Measurements from ENCODE around the gene FBXL17. TPM values are rescaled to one million over a fixed set of nuclear protein-coding genes. Genes with fewer than 3 reads are reported as not detected.

FBXL17 gene
- total RNA-seq, 2 donors from 2014 or later: 14.1 to 22.8 TPM

GRCh38 chr5:107958861-107959260, 423.0 kb downstream of the FBXL17 start:
- H3K9ac ChIP-seq (ENCODE audit: low read depth in 2 of 2, low read length in 2 of 2): no peak overlapping the region
- no peak for DNase-seq
- no peaks in the 10 kb centered on the region for H3K27me3 ChIP-seq
- no peaks in the 10 kb centered on the region for H3K4me1 ChIP-seq
- H3K36me3 ChIP-seq: no peaks in the 10 kb centered on the region
- intact Hi-C loops (cut with DNase I): no loop called here
- H3K27ac ChIP-seq: no peak overlapping the region
- no peak for TF ChIP-seq CTCF (IDR thresholded peaks at IDR 0.05)
- no peak overlapping the region for H3K4me3 ChIP-seq
- H3K9me3 ChIP-seq: no peaks in the 10 kb centered on the region

- DNase-seq: no peak
- Histone ChIP-seq H3K27me3 (no peaks in the 10 kb centered on the region), H3K9me3 (no peaks in the 10 kb centered on the region), H3K27ac (no peak overlapping the region), H3K36me3 (no peaks in the 10 kb centered on the region), H3K4me1 (no peaks in the 10 kb centered on the region), H3K4me3 (no peak overlapping the region), H3K9ac (ENCODE audit: low read depth in 2 of 2, low read length in 2 of 2) (no peak overlapping the region)
- intact Hi-C loops (cut with DNase I): no loop called here
- no peak for TF ChIP-seq CTCF (IDR thresholded peaks at IDR 0.05)
Measured at GRCh38 chr5:107958432-107958831, 423.5 kb downstream of the FBXL17 start.

- Histone ChIP-seq H3K4me1 (no peaks in the 10 kb centered on the region), H3K27me3 (no peaks in the 10 kb centered on the region), H3K4me3 (no peak overlapping the region), H3K36me3 (no peaks in the 10 kb centered on the region), H3K9me3 (no peaks in the 10 kb centered on the region), H3K9ac (ENCODE audit: low read depth in 2 of 2, low read length in 2 of 2) (no peak overlapping the region), H3K27ac (no peak overlapping the region)
- TF ChIP-seq CTCF (IDR thresholded peaks at IDR 0.05): no peak
- intact Hi-C loops (cut with DNase I): no loop called here
- no peak for DNase-seq
Measured at GRCh38 chr5:107957051-107957450, 424.8 kb downstream of the FBXL17 start.

GRCh38 chr5:107955321-107955720, 426.6 kb downstream of the FBXL17 start:
- Histone ChIP-seq H3K9ac (ENCODE audit: low read depth in 2 of 2, low read length in 2 of 2) (no peak overlapping the region), H3K4me1 (no peaks in the 10 kb centered on the region), H3K9me3 (no peaks in the 10 kb centered on the region), H3K27ac (no peak overlapping the region), H3K27me3 (no peaks in the 10 kb centered on the region), H3K4me3 (no peak overlapping the region), H3K36me3 (no peaks in the 10 kb centered on the region)
- intact Hi-C loops (cut with DNase I): no loop called here
- DNase-seq: no peak
- TF ChIP-seq CTCF (IDR thresholded peaks at IDR 0.05): no peak

- intact Hi-C loops (cut with DNase I): no loop called here
- Histone ChIP-seq H3K36me3 (no peaks in the 10 kb centered on the region), H3K27me3 (no peaks in the 10 kb centered on the region)
Measured at GRCh38 chr5:107954254-107954653, 427.6 kb downstream of the FBXL17 start.

More at GRCh38 chr5:107954254-107954653, 427.6 kb downstream of the FBXL17 start:
- TF ChIP-seq CTCF (IDR thresholded peaks at IDR 0.05): no peak
- Histone ChIP-seq H3K9ac (ENCODE audit: low read depth in 2 of 2, low read length in 2 of 2) (no peak overlapping the region), H3K27ac (no peak overlapping the region), H3K4me1 (no peaks in the 10 kb centered on the region), H3K9me3 (no peaks in the 10 kb centered on the region), H3K4me3 (no peak overlapping the region)
- DNase-seq: no peak
